Sigmoid colon (tissue), 4 donors: ENCODE results near the gene SERPINB6.

Source experiments
- CTCF ChIP-seq, 4 experiments: fragments of 450-650 bp in 3 of 4; fragments of 200-600 bp in 1 of 4; IDR thresholded peaks; one replicate each; pipeline ENCODE4 v1.5.1; 2016 to 2019; ENCODE audit warnings: antibody characterized with exemption in 4 of 4, mild to moderate bottlenecking in 3 of 4, moderate library complexity in 2 of 4
- EP300 ChIP-seq, 4 donors: sonication (generic); formaldehyde crosslinking; IDR thresholded peaks; one replicate each; pipeline ENCODE4 v1.6.1; 2017; ENCODE audit warnings: antibody characterized with exemption in 4 of 4
- POLR2A ChIP-seq, 2 donors: fragments of 450-650 bp; IDR thresholded peaks; one replicate each; pipeline ENCODE4 v1.6.1; 2016; ENCODE audit warnings: antibody characterized with exemption in 2 of 2, mild to moderate bottlenecking in 2 of 2, moderate library complexity in 2 of 2
- POLR2AphosphoS5 ChIP-seq, 4 donors: sonication (generic); formaldehyde crosslinking; IDR thresholded peaks; one replicate each; pipeline ENCODE4 v1.6.1; 2017; ENCODE audit warnings: antibody characterized with exemption in 4 of 4

DNA sequence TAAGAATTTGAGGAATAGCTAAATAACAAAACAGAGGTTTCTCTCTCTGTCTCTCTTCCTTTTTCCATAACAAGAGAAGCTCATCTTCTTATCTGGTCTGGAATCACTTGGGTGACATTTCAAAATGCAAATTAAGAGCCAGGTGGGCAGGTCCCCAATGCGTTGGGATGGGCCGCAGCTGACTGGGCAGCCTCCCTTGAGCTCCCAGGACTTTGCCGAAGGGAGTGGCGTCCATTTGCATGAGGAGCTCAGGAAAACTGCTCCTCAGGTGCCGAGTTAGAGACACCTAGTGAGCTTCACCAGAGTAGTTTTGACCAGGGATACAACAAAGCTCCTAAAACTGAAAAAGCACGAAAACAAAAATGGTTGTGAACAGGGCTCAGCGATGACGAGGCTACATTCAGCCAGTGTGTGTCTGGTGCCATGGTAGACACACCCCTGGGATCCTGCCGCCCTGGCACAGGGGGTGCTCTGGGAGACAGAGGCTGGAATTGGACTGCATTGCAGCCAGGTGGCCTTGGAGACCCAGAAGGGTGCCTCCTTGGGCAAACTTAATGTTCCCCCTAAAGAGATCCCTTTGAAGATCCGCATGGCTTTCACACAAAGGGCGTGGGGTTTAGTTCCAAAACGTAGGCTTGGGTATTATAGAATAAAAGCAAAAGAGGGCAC, 13.5 kb upstream of the SERPINB6 start:
- no peak for TF ChIP-seq CTCF (IDR thresholded peaks at IDR 0.05)
- no peak for TF ChIP-seq POLR2A (IDR thresholded peaks at IDR 0.05)
- no peak for TF ChIP-seq EP300 (IDR thresholded peaks at IDR 0.05)
- TF ChIP-seq POLR2AphosphoS5 (IDR thresholded peaks at IDR 0.05): no peak
